Stimulated activated CD8-positive, alpha-beta memory T cell treated with anti-CD3 and anti-CD28 coated beads, Interleukin-4, amount 100 ng/mL, for 24 hours (primary cell): Measurements from ENCODE around the gene PHACTR3.

Source experiments
- DNase-seq: peaks from one replicate; pipeline ENCODE4 v3.0.0-alpha.2; 2020; ENCODE audit warnings: low read depth

Gene PHACTR3

GRCh38 chr20:59648466-59649070, 44.2 kb downstream of the PHACTR3 start:
- no peak for DNase-seq

GRCh38 chr20:59650418-59650817, 46.1 kb downstream of the PHACTR3 start:
- no peak for DNase-seq

DNA sequence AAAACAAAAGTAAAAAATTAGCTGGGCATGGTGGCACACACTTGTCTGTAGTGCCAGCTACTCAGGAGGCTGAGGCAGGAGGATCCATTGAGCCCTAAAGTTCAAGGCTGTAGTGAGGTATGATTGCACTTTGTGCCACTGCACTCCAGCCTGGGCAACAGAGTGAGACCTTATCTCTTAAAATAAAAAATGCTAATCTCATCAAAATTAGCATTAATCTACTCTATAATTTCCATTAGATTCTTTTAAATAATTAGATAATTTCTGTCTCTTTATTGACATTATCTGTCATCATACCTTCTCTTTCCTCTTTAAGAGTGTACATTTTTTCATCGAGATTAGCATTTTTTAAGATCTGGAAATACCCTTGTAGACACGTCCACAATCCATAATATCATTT, 48.0 kb downstream of the PHACTR3 start:
- DNase-seq = no peak

- DNase-seq = no peak
Measured at GRCh38 chr20:59656417-59656816, 52.1 kb downstream of the PHACTR3 start.

DNA sequence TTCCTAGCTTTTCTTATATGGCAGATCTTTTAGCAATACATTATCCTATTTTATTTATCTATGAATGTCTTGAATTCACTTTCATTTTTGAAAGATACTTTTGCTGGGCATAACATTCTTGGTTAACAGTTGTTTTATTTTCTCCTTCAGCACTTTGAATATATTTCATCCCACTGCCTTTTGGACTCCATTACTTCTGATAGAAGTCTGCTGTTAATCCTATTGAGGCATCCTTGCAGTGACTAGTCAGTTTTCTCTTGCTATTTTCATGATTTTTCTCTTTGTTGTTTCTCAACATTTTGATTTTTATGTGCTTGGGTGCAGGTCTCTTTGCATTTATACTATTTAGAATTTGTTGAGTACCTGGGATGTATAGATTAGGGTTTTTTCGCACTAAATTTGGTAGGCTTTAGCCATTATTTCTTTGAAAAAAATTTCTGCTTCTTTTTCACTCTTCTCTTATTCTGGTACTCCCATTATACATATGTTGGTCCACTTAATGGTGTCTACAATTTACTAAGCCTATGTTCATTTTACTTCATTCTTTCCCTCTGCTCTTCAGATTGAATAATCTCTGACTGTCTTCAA, 53.2 kb downstream of the PHACTR3 start:
- DNase-seq = no peak

DNA sequence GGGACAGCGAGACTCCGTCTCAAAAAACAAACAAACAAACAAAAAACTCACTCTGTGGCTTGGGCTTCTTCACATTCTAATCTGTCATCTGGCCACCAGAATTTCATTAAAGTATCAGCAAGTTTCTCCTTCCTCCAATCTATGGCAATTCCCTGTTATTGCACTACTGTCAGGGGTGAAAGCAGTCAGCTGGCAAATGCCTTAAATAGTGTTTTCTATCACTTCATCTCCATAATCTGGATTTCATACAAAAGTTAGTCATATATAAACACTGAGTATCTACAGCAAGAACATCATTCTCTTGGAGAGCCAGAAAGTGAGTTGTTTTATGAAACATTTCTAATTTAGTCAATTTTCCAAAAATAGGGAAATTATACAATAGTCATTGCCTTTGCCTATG, 56.1 kb downstream of the PHACTR3 start:
- no peak for DNase-seq

GRCh38 chr20:59661153-59661552, 56.8 kb downstream of the PHACTR3 start:
- DNase-seq = no peak

- DNase-seq = no peak
Measured at GRCh38 chr20:59661621-59662020, 57.3 kb downstream of the PHACTR3 start.

DNA sequence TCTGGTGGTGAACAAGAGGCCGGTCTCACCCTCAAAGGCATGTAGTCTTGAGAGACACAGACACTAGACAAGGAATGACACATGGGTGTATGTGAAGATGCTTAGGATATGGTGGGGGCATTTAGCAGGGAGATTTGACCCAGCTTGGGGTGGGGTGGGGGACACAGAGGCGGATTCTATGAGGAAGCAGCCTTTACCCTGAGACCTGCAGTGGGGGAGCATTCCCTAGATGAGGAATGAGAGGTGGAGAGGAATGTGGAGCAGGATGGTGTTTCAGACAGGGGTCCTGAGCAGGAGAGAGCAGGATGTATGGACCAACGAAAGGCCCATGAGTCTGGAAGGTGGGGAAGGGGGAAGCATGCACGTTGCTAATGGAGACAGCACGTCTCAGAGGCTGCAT, 57.8 kb downstream of the PHACTR3 start:
- no peak for DNase-seq

- DNase-seq = no peak
Measured at GRCh38 chr20:59662856-59663512, 58.6 kb downstream of the PHACTR3 start.

GRCh38 chr20:59663513-59664060, 59.2 kb downstream of the PHACTR3 start:
- no peak for DNase-seq

DNA sequence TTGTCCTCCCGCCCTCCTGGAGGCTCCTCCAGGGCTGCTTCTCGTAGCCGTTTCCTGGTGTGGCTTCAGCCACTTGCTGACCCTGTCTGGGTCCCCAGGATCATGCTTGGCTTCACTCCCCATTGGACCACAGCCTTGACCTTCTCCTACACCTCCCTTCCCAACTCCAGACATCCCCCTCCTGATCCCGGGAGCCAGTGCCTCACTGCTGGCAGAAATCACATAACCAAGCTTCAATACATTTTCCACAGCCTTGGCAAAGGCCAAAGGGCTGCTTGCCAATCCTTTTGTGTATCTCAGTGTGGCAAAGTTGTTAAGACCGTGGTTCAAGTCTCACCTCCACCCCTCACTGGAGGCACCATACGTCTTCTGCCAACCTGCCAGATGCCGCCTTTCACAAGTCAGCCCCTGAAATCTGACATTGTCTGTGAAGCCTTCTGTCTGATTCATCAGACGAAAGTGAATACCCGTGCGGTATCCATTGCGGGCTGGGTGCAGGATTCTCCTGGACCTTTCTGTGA, 60.1 kb downstream of the PHACTR3 start:
- DNase-seq = no peak

DNA sequence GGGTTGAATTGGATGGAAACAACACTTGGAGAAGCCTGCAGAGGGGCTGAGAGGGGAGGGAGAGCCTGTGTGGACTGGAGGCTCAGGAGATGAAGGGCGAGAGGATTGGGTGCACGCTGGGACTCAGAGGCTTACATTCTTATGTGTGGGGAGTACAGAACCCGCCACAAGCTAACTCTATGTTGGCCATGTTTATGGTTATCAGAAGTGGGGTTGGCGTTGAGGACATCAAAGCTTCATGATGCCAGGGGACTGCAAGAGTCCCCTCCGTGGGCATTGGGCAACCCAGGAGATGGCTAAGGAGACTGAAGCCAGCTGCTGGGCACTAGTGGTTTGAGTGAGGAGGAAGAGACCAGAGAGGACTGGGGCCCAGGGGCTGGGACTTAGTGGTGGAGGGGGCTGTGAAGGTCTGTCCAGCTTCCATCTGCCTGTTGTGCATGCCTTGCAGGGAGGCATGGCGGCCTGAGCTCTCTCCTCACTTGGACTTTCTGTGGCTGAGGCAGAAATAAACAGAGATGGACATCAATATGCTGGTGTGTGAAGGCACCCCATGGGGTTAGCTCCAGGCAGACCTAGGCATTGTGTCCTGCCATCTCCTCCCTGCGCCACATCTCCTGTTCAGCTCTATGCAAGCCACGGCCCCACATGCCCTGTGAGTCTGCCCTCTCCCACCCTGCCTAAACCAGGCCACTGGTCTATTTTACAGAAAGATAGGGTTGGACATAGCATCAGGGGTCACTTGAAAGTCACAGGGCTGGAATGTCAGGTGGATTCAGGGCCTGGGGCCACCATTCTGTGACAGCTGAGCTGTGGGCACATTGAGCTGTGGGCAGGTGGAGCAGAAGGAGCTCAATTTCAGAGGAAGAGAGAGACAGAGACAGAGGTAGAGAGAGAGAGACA, 61.6 kb downstream of the PHACTR3 start:
- no peak for DNase-seq

DNA sequence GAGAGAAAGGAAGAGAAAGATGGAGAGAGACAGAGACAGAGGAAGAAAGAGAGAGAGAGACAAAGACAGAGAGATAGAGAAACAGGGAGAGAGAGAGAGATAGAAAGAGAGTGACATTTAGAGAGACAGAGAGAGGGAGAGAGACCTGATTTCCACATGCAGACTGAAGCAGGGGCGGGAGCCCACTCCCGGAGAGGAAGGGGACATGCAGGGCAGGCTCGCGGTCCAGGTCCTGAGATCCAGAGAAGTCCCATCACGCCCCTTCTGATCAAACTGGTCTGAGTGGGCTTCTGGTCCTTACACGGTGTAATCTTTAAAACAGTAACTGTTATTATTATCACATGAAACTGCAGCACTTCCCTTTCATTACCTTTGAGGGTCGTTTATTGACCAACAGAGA, 62.2 kb downstream of the PHACTR3 start:
- DNase-seq = no peak

GRCh38 chr20:59667131-59667530, 62.8 kb downstream of the PHACTR3 start:
- no peak for DNase-seq

GRCh38 chr20:59667981-59668515, 63.7 kb downstream of the PHACTR3 start:
- DNase-seq = no peak

GRCh38 chr20:59668926-59669850, 64.8 kb downstream of the PHACTR3 start:
- DNase-seq = no peak

DNA sequence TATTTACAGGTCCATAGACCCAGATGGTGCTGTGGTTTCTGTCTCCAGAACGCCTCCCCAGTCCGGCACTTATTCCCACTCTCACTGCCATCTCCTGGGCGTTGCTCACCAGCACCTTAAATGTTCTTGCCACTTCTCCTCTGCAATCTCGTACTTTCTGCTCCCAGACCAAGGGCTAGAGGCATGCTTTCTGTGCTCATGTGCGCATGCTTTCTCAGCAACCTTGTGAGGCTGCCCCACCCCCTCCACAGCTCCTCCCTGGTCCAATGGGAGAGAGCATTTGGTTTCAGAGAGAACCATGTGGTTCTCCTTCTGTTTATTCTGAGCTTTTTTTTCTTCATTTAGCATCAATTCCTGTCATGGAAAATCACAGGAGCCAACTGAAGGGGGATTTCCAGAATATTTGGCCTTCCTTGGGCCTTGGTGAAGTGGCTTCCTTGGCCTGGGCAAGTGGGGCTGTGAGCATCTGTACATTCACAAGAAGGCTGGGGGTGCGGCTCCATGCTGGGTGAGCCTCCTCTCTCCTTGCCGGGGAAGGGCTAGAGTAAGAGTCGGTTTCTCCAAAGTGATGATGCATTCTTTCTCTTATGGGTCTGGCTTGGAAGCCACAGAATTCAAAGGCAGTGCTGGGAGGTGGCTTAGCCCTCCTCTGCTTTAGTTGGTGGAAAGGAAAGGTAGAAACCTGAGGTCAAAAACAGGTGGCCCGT, 66.6 kb downstream of the PHACTR3 start:
- DNase-seq = no peak

GRCh38 chr20:59671661-59672471, 67.5 kb downstream of the PHACTR3 start:
- DNase-seq = no peak
